Activated naive CD8-positive, alpha-beta T cell treated with anti-CD3 and anti-CD28 coated beads, Interleukin-2, amount 50 U/mL, for 16 hours (primary cell): ENCODE results near the gene RAP1GAP.

Source experiments
- DNase-seq: peaks from one replicate; pipeline ENCODE4 v3.0.0-alpha.2; 2020; ENCODE audit warnings: low read depth, low spot score

Gene RAP1GAP

DNA sequence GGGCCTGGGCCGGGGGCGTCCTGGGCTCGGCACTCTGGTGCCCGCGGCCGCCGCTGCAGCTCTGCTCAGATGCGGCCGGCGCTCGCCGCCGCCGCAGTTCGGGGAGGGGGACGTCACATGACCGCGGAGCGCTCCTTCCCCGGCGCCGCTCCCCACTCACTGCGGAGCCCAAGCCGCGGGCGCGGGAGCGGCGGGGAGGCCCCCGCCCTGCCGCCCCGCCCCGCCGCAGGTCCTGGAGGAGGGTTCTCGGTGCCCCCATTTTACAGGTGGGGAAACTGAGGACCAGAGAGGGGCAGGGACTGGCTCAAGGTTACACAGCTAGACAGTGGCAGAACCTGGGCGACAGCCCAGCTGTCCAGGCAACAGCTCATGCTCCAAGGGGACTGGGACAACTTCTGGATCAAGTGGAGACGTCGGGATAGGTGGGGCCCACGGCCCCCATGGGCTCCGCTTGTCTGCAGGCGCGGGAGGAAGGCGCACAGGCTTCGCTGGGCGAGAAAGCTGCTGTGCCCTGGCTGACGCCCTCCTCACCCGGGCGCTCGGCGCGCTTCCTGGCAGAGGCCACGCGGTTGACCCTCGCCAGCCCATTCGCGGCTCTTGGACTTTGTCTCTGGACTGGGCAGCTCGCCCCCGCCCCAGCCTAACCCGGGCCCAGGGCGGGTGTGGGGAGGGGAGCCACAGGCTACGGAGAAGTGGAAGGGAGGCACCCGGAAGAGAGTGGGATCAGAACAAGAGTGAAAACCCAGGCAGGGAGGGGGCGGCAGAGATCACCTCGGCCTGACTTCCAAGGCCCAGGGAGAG lies at the start of gene RAP1GAP:
TSS of gene RAP1GAP (minus strand) at position 100 of the 801 bp plus-strand sequence. CDS start 49,325 bp downstream, outside the sequence.
- DNase-seq, result no peak

DNA sequence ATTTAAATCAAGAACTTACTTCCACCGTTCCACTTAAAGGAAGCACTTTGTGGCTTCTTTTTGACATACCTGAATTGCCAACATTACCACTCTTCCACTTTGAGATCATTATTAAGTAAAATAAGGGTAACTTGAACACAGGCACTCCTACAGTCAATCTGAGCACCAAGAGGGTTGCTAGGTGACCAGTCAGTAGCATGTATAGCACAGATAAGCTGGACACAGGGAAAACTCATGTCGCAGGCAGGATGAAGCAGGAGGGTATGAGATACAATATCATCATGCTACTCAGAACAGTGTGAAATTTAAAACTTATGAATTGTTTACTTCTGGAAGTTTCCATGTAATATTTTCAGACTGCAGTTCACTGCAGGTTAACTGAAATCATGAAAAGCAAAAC lies 47.0 kb upstream of the RAP1GAP start:
- no peak for DNase-seq

DNA sequence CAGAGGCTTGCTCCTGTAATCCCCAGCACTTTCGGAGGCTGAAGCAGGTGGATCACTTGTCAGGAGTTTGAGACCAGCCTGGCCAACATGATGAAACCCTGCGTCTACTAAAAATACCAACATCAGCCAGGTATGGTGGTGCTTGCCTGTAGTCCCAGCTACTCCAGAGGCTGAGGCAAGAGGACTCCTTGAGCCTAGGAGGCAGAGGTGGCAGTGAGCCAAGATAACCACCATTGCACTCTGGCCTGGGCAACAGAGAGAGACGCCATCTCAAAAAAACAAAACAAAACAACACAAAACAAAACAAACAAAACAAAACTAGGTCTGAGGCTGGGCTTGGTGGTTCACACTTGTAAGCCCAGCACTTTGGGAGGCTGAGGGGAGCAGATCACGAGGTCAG lies 38.7 kb upstream of the RAP1GAP start:
- DNase-seq, result no peak

DNA sequence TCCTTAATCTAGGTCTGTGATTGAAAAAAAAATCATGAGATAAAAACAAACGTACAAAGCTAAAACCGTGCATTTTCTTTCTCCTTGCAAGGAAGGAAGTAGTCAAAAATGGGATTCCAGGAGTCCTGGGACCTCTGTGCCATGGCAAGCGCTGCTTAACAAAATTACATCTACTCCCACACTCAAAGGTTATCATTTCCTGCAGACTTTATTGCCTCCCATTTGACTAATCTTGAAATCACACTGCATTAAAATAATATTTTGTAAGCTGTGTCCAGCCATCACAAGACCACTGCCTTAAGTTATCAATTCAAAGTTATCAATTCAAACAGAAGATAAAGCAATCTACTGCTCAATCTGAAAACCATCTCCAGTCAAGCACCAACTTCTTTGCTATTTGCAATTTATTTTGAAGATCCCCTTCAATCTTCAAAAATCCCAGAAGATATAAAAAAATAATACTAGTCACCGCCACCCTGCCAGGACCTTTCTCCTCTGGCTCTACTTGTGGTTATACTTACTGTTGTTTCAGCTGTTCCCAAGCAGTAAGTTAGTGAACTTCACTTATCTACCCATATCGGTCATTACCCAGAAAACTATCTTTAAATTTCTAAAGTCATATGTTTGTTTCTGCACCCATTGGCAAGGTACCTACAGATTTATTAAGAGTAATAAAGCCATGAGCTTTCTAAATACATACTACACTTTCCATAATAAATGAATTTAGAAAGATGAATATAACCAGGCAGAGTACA lies 38.1 kb upstream of the RAP1GAP start:
- no peak for DNase-seq

DNA sequence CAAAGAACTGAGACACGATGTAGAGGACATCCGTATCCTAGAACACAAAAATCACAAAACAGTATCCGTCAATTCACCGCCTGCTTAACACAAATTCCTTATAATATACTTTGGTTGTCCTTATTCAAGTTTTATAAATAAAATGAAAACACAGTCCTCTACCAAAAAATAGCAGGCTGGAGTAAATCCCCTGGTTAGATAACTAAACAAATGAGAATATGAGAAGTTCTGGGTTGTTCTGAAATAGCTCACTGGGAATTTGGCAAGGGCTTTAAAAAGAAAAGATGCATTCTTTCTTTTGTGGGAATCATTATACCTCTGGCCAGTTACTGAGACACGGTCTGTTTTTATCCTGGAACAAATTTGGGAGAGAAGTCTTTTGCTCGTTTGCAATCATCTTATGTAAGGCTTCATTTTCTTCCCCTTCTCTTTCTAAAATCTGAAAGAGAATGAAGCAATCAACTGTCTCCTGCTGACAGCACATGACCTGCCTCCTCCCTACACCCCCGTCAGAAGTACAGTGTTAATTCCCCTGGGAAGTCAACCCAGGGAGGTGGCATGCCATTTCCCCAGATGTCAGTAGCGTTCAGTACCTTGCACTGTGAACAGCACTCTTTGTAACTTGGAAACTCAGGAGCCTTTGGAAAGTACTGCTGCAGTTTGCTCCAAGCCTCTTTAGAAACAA lies 37.1 kb upstream of the RAP1GAP start:
- DNase-seq, result no peak

DNA sequence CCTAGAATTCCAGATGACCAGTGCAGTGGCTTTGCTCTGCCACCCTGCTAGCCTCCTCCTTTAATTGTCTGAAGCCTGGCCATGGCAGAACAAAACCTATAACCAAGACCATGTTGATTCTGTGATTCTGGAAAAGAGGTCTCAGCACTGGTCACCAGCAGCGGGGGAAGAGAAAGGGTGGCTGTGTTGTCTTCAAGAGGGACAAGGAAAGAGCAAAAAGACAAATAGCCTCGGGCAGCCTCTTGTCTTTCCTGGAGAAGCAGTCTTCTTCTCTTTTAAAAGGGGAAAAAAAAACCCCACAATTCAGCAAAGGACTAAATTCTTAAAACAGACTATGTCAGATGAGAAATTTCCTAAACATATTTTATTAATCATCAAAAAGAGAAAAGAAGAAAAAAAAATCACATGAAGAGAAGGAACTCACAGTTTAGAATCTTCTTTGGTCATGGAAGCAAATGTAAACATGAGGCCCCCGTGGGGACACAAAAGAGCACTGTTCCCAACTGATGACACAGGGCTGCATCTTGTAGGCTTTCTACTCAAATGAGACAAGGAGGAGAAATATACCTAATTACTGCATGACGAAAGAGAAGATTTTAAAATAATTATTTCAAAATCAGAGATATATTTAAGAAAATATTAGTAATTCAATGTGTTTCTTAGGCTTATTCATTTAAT lies 36.3 kb upstream of the RAP1GAP start:
- DNase-seq, result no peak

DNA sequence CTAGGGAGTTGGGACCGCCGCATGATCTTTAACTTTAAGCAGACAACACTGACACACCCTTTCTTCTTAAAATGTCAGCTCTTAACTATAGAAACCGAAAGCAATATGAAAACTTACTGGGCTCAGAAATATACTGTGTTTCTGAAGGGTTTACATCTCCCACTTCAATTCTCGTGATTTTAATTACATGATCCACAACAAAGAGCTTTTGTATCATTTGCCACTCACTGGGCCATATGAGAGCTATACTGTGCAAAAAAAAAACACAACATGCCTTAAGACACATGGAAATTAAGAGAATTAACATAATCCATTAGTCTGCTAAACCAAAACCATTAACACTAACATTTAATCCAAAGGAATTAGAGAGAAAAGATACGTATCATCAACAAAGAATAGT lies 35.0 kb upstream of the RAP1GAP start:
- no peak for DNase-seq

DNA sequence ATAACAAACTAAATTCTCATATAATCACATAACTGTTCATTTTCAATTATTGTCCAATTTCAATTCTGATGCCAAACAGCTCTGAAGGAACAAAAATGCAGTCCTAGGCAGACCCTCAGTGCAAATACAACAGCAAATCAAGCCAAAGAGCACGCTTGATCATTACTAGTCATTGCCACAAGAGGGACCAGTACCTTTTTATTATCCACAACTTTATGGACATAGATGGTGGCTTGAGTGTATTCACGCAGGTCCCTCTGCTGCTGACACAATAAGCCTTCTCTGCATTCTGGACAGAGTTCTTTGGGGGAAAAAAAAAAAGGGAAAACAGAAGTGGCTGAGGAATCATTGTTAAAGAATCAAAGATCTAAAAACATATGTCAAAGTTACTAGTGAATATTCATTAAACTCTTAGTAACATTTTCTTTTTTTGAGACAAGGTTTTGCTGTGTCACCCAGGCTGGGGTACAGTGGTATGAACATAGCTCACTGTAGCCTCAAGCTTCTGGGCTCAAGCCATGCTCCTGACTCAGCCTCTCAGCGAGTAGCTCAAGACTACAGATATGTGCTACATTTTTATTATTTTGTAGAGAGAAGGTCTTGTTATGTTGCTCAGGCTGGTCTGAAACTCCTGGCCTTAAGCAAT lies 34.3 kb upstream of the RAP1GAP start:
- DNase-seq, result no peak

DNA sequence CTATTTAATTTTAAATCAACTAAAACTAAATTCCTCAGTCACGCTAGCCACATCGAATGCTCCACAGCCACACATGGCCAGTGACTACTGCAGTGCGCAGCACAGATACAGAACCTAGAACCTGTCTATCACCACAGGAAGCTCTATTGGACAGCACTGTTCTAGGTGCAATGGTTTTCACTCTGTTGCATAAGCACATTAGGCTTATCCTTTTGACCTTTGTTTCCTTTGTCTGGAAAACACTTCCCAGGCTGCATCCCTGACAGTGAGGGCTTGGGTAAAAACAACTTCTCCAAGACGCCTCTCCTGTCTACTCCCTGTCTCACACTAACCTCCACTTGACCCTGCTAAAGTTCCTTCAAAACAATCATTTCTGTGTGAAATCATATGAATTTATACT lies 33.6 kb upstream of the RAP1GAP start:
- no peak for DNase-seq

DNA sequence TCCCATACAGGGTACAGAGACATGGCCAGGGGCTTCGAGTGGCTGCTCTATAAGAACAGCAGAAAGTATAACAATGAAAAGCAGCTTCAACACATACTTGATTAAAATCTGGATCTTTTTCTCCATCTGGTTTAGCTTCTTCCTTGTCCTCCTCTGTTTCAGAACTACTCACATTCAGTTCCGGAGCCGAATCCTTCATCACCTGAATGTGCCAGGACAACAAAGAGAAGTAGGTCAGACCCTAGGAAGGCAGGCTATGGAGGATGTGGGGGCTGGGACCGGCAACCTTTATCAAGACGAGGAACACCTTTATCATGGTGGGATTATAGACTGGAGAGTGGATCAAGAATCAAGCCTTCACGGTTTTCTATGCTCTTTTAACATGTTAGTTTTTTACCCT lies 32.2 kb upstream of the RAP1GAP start:
- DNase-seq, result no peak

DNA sequence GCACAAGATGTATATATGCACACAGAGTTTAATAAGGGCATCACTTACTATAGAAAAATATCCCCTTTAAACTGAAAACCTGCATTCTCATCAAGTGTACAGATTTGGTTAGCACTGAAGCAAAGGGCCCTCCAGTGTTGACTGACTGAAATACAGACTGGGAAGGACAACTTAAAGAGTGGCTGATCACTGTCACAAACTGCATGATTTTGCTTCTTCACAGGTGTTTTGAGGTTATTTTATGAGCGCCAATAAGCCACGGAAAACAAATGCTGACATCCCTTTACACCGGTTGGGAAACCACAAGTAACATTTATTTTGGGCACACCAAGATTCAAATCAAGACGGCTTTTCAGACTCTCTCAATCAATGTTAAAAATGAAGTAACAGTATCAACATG lies 30.9 kb upstream of the RAP1GAP start:
- DNase-seq, result no peak

DNA sequence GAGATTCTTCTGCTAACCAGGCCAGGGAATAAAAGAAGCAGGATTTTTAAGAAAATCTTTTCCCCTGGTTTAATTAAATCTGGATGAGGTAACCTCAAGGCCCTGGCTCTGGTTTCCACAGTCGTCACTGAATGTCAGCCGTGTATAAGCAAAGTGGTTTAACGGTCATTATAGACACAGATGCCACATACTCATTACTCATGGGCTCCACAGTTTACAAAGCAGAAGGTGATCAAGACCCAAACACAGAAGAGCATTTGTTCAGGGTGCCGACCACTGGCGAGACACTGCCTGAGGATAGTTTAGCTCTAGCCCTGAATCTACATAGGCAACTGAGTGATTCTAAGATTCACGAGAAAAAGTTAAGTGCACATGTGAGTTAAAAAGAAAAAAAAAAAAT lies 27.8 kb upstream of the RAP1GAP start:
- DNase-seq, result no peak

DNA sequence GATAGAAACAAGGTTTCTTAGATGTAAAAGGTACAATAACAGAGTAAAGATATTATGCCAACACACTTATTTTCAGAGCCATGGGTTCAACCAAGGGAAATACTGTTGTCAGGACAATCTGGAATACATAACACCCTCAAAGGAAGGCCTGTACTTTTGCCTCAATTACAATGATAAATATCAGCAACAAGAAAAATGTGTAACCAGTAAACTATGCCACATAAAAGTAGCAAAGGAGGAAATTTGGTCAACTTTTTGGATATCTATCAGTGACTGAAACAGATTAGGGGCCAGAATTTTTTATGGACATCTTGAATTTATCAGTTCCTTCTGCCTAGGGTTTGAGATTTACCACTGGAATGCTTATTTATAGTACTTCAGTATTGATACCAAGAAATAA lies 24.6 kb upstream of the RAP1GAP start:
- DNase-seq, result no peak

DNA sequence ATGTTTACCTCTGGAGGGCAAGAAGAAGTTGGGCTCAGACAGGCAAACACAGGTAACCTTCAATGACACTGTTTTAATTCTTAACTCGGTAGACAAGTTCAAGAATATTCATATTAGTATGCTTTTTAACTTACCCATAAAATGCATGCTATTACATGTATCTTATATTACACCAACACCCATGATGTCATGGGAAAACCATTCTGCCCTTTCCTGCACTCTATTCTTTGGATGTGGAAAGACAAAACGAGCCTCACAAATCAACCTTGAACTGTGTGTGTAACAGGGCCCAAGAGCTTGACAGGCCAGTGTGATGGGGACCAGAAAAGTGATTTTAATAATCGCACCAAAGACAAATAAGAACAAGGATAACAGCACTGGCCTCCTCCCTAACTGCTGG lies 22.6 kb upstream of the RAP1GAP start:
- no peak for DNase-seq

DNA sequence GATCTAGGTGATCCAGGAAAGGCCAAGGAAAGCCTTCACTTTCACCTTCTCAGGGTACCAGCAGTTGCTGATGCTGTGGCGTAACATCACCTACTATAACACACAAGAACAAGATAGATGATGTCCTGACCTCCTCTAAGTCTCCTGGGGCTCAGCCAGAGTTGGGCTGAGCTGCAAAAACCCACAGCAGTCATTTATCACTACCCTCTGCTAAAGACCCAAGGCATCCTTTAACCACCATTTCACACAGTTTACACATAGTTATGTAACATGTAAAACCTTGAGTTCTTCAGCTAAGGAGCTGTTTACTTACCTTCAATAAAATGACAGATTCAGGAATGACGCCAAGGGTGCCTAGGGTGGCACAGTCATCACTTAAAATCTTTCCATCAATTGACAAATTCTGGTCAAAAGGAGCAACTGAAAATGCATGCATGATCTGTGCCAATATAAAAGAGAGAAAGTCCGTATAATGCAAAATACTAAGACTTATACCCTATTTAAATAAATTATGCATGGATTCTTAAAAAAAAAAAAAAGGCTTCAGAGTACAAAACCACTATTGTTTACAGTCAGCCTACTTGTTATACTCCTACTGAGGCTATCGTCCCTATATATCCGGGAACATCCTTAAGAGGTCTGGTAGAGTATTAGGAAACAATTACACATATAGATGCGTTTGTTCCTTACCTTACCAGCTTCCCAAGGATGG lies 20.7 kb upstream of the RAP1GAP start:
- DNase-seq, result no peak

DNA sequence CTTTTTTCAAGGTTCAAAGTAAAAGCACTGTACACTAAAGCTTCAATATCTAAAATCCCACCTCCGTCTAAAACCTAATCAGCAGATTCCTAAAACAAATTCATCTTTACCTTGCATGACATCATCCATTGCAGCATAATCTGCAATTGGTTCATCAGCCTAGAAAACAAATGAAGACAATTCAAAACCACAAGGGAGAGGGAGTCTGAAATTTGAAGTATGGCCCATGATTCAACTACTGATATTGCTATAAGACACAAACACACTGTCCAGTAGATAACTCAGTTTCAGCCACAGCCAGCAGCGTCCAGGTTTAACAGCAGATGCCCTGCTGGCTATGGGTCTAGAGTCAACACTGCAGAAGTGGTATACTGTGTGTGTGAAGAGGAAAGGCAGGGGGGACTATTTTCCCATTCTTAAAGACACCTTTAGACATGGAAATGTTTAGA lies 17.9 kb upstream of the RAP1GAP start:
- DNase-seq, result no peak

DNA sequence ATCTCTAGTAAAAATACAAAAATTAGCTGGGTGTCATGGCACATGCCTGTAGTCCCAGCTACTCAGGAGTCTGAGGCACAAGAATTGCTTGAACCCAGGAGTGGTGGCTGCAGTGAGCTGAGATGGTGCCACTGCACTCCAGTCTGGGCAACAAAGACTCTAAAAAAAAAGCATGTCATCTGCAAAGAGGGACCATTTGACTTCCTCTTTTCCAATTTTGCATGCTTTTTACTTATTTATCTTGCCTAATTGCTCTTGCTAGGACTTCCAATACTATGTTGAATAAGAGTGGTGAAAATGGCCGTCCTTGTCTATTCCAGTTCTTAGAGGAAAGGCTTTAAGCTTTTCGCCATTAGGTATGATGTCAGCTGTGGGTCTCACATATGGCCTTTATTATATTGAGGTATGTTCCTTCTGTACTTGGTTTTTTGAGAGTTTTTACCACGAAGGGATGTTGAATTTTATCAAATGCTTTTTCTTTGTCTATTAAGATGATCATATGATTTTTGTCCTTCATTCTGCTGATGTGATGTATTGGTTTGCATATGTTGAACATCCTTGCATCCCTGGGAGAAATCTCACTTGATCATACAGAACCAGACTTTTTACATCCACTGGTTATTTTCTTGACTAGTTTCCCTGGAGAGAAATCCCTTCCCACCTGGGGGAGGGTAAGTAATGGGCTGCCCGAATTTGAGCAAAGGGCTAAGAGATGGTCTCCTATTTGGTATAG lies 17.0 kb upstream of the RAP1GAP start:
- no peak for DNase-seq

DNA sequence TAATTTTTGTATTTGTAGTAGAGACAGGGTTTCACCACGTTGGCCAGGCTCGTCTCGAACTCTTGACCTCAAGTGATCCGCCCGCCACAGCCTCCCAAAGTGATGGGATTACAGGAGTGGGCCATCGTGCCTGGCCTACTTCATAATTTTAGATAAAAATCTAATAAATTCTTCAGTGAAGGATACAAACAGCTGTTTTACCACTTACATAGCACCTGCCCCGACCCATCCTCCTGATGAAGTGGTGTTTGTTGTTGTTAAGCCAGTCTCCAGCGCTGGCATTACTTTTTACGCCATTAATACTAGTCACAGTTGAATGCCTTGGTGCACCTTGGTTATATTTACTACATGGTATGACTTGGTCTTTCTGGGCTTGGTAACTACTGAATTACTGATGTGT lies 12.3 kb upstream of the RAP1GAP start:
- DNase-seq, result no peak

DNA sequence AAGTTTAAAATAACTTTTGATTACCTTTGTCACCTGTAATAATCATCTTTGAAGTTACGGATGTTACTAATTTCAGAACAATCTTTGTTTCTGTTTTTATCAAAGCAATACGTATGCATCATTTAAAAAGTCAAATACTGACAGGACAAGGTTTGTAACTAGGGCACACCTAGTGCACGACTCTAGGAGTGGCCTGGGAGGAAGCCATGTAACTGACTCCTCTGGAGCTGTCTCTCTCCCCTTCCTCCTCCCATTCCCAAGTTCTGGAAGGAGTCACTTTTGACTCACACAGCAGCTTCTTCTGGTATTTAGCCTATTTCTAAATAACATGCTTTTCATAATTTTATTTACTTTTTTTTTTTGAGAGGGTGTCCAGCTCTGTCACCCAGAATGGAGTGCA lies 11.8 kb upstream of the RAP1GAP start:
- no peak for DNase-seq

DNA sequence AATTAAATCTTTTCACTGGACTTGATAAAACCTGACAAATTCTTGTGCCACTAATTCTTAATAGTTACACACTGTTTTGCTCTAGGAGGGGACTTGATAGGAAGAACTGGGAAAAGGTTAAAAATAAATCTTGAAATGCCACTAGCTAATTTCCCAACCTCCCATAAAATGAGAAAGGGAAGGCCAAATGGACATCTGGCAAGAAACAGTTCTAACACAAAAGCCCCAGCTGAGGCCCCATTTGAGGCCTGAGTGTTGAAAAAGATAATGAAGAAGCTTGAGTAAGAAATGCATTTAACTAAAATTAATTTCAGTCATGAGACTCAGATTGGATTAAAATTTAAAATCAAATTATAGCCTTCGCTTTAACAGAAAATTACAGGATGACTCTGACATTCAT lies 11.2 kb upstream of the RAP1GAP start:
- DNase-seq, result no peak
